Lower leg skin (tissue), 4 donors: ENCODE results near the gene C4BPB. TPM values are rescaled to one million over a fixed set of nuclear protein-coding genes. Genes with fewer than 3 reads are reported as not detected.

ENCODE experiments used
- DNase-seq, 2 donors: peaks; one replicate each; pipeline ENCODE4 v3.0.0-alpha.2; 2019; ENCODE audit warnings: low spot score in 2 of 2
- H3K4me3 ChIP-seq: fragments of 200-600 bp; sonication (generic); 2 replicates; pipeline ENCODE4 v1.5.1; 2017; ENCODE audit warnings: mild to moderate bottlenecking, low read depth; ENCODE audit not compliant: poor library complexity, severe bottlenecking
- CTCF ChIP-seq, 3 donors: fragments of 450-650 bp; IDR thresholded peaks; one replicate each; pipeline ENCODE4 v1.5.1; 2016; ENCODE audit warnings: antibody characterized with exemption in 3 of 3, mild to moderate bottlenecking in 3 of 3, moderate library complexity in 2 of 3
- POLR2A ChIP-seq, 2 donors: fragments of 450-650 bp; IDR thresholded peaks; one replicate each; pipeline ENCODE4 v1.6.1; 2016 to 2017; ENCODE audit warnings: antibody characterized with exemption in 2 of 2, mild to moderate bottlenecking in 1 of 2, moderate library complexity in 1 of 2
- WGBS, 2 donors: methylation state at CpG; one replicate each; pipeline ENCODE4 v1.1.5; 2018; 5-methylcytosine and 5-hydroxymethylcytosine counted together
- intact Hi-C: fragments of 100-400 bp; cut with DNase I; formaldehyde crosslinking; loops from one replicate; pipeline ENCODE4 v1.15.0; 2023; ENCODE audit warnings: low total_unique reads
- total RNA-seq, 4 donors: library from RNA; depleted of rRNA; stranded (reverse); fragments of >200 nt; gene quantifications; one replicate each; pipeline ENCODE4 v1.1.0, GENCODE V29; 2016

Gene C4BPB
- total RNA-seq, 4 donors from 2014 or later = not detected

GRCh38 chr1:207058252-207058651 is 30.4 kb upstream of the C4BPB start:
- 85 to 93% methylated on average over 4 of the region's 4 CpGs for WGBS, 2 donors
- intact Hi-C loops = no loop called here
- no peak for TF ChIP-seq POLR2A (IDR thresholded peaks at IDR 0.05)
- TF ChIP-seq CTCF (IDR thresholded peaks at IDR 0.05) = no peak
- H3K4me3 ChIP-seq = no peak overlapping the region
- no peak for DNase-seq

DNA sequence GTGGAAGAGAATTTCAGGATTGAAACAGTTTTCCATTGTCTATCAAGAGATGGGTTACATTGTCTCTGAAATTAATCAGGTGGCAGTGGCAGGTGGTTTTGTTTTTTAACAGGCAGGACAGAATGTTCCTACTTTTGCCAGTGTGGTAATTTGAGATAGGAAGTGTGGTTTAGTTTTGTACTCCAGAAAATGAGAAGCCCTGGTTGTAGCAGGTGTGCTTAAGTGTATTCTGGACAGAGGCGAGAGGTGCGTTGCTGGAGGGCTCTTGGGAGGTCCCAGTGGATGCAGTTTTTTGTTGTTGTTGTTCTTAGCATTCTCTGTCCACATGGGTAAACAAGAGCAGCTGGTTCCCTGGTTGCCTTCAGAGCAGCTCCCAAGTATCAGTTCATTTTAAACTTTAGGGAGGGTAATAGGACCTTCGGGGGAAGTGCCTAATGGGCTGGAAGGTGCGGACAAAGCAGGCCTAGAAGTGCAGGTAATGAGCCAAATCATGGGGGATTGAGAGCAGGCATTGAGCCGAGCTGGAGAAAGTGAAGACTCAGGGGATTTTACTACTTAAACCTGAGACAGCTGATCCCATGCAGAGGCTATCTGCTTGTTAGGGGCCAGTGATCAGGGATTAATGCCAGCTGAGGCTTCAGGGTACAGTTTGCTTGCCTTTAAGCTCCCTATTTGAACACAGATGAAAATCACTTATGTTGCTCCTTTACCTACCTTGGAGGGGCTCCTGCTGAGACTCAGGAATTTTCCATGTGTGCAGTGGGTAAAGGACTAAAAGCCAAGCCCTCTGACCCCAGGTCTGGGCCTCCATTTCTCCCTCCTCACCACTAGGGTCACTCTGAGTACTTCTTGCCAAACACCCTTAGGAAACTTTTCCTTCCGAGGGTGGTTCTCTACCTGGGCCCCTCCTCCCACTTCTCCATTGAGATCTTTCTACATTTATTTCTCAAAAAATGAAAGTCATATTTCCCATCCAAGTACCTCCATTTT is 29.5 kb upstream of the C4BPB start:
- DNase-seq = no peak
- 80 to 84% methylated on average over 6 of the region's 6 CpGs for WGBS, 2 donors
- no peak overlapping the region for H3K4me3 ChIP-seq
- intact Hi-C loops = no loop called here
- TF ChIP-seq POLR2A (IDR thresholded peaks at IDR 0.05) (no peak), CTCF (IDR thresholded peaks at IDR 0.05) (no peak)

- DNase-seq = no peak
- H3K4me3 ChIP-seq = no peak overlapping the region
- intact Hi-C loops = no loop called here
- TF ChIP-seq CTCF (IDR thresholded peaks at IDR 0.05) (no peak), POLR2A (IDR thresholded peaks at IDR 0.05) (no peak)
- 64 to 74% methylated on average over 4 of the region's 4 CpGs for WGBS, 2 donors
Measured at GRCh38 chr1:207059881-207060280, 28.8 kb upstream of the C4BPB start.

DNA sequence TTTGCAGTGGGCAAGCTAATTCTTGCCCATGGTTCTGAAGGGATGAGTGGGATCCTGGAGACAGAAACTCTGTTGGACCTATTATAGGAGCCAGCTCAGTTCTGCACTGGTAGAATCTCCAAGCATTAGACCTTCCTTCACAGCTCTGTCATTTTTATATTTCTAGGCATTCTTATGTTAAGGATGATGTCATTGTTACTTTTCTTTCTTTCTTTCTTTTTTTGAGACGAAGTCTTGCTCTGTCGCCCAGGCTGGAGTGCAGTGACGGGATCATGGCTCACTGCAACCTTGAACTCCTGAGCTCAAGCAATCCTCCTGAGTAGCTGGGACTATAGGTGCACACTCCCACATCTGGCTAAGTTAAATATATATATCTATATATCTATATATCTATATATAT is 28.1 kb upstream of the C4BPB start:
- intact Hi-C loops = no loop called here
- no peak overlapping the region for H3K4me3 ChIP-seq
- 58 to 73% methylated on average over 3 of the region's 3 CpGs for WGBS, 2 donors
- DNase-seq = no peak
- TF ChIP-seq CTCF (IDR thresholded peaks at IDR 0.05) (no peak), POLR2A (IDR thresholded peaks at IDR 0.05) (no peak)

GRCh38 chr1:207062058-207062457 is 26.6 kb upstream of the C4BPB start:
- intact Hi-C loops = no loop called here
- no peak for TF ChIP-seq POLR2A (IDR thresholded peaks at IDR 0.05)
- no peak for DNase-seq
- no peak overlapping the region for H3K4me3 ChIP-seq
- 91 to 96% methylated on average over 1 of the region's 1 CpG for WGBS, 2 donors

- no peak for DNase-seq
- intact Hi-C loops = no loop called here
- H3K4me3 ChIP-seq = no peak overlapping the region
- TF ChIP-seq POLR2A (IDR thresholded peaks at IDR 0.05) (no peak), CTCF (IDR thresholded peaks at IDR 0.05) (no peak)
- 95 to 96% methylated on average over 5 of the region's 5 CpGs for WGBS, 2 donors
Measured at GRCh38 chr1:207063014-207063413, 25.6 kb upstream of the C4BPB start.
